ENCODE measurements around the gene ASPG. TPM values are rescaled to one million over a fixed set of nuclear protein-coding genes. Genes with fewer than 3 reads are reported as not detected.

ASPG gene
- total RNA-seq, 1 experiment from 2014 or later, result 0.22 TPM

DNA sequence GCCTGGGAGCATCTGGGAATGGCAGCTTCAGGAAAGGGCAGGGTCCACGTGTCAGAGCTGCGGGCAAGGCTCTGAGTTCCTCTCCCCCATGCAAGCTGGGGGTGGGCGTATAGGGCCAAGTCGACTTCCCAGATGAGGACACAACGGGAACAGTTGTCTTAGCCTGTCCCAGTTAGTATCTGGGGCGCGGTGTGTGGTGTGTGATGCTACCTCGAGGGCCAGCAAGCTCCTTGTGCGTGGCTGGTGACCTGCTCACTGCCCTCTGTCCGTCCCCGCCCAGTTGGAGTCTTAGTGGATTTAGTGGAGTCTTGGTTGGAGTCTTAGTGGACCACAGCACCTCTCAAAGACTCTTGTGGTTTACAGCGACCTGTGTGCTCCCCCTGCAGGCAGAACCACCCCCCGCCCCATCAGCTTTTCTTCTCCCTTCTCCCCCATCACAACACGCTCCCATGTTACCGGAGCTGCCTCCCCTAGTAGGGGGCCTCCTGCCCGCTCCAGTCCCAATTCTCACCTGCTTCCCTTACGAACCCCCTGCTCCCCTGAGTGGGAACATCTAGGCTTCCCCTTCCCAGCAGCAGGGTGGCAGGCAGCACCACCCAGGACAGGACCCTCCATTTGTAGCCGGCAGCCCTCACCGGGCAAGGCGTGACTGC is 8.7 kb downstream of the ASPG start:
- Histone ChIP-seq H3K27me3 (ENCODE audit: low read length) (no peaks in the 10 kb centered on the region), H3F3A (ENCODE audit: low read length, unreplicated experiment) (no peaks in the 10 kb centered on the region), H3K9me3 (ENCODE audit: low read length) (no peaks in the 10 kb centered on the region), H3K4me2 (ENCODE audit: low read length) (peak overlapping the region; percentile 63; the same call in 1 of the 2 replicates), H3K36me3 (ENCODE audit: low read depth, low read length) (no peaks in the 10 kb centered on the region), H3K9me2 (replicated peaks; ENCODE audit: low read length) (no peaks in the 10 kb centered on the region), H3K79me2 (ENCODE audit: low read length) (no peaks in the 10 kb centered on the region), H3K9ac (ENCODE audit: low read length) (no peak overlapping the region), H3K27ac (ENCODE audit: low read length) (no peak overlapping the region), H4K20me1 (ENCODE audit: low read length) (no peaks in the 10 kb centered on the region), H3K4me1 (ENCODE audit: insufficient read depth, low read length) (no peaks in the 10 kb centered on the region), H2AFZ (ENCODE audit: low read length) (0 out of 2 replicates have a peak overlapping the region, but pooled peaks have one; percentile 52), H3K4me3 (ENCODE audit: low read length) (no peak overlapping the region)
- ATAC-seq (no peak), DNase-seq (no peak)
- CTCF ChIA-PET, result interaction anchor here (0.6 to 1.1 kb wide), 2 partner anchors 16 to 47 kb away, joined by 6 to 7 read pairs; no protein-coding TSS in a partner anchor
- TF ChIP-seq EZH2phosphoT487 (IDR thresholded peaks at IDR 0.05; ENCODE audit: borderline replicate concordance, low read length) (no peak), EZH2 (IDR thresholded peaks at IDR 0.05; ENCODE audit: low read length, unreplicated experiment) (no peak)
- TF ChIP-seq, protein P1, sequence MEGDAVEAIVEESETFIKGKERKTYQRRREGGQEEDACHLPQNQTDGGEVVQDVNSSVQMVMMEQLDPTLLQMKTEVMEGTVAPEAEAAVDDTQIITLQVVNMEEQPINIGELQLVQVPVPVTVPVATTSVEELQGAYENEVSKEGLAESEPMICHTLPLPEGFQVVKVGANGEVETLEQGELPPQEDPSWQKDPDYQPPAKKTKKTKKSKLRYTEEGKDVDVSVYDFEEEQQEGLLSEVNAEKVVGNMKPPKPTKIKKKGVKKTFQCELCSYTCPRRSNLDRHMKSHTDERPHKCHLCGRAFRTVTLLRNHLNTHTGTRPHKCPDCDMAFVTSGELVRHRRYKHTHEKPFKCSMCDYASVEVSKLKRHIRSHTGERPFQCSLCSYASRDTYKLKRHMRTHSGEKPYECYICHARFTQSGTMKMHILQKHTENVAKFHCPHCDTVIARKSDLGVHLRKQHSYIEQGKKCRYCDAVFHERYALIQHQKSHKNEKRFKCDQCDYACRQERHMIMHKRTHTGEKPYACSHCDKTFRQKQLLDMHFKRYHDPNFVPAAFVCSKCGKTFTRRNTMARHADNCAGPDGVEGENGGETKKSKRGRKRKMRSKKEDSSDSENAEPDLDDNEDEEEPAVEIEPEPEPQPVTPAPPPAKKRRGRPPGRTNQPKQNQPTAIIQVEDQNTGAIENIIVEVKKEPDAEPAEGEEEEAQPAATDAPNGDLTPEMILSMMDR (conservative IDR thresholded peaks at IDR 0.05; ENCODE audit: low read depth, low read length), result no peak
- intact Hi-C loops (cut with micrococcal nuclease), result loop anchor here (2.0 kb wide), 1 partner anchor 37 kb away; no protein-coding TSS in a partner anchor
- POLR2A ChIA-PET (ENCODE audit: unreplicated experiment), result no interaction called here
- BruUV-seq (replicated peaks), result no TSS peak

DNA sequence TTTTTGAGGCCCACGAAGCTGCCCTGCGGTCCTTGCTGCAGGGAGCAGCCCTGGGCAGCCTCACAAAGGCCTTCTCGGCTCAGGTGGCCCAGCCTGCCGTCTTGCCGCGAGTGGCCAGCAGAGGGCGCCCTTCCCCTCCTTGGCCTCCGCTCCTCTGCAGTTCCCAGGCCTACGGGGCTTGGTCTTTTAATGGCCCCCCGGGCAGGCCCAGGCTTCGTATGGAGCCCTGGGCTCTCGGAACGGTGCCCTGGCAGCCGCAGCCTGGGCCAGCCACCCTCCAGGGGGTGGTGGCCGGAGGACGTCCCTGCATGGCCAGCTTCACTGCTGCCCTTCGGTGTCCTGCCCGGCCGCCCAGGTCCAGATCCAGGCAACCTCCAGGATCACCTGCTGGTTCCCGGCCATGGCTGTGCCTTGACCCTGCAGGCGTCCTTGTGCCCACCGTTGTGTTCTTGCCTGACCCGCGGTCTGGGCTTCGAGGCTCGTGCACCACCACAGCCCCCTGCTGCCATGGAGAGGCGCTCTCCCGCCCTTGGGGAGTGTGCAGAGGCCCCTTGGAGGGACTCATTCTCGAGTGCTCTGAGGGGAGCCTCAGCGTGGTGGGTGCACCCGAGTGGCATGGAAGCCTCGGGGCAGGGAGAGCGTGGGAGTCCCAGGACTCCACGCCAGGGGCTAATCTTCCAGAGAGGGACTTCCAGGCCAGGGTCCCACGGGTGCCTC is 9.4 kb downstream of the ASPG start:
- H3K4me2 ChIP-seq (ENCODE audit: low read length), result peak overlapping the region; percentile 63; the same call in 1 of the 2 replicates
- ATAC-seq, result peak; percentile 85
- 0 out of 2 replicates have a peak overlapping the region, but pooled peaks have one; percentile 52 for H2AFZ ChIP-seq (ENCODE audit: low read length)
- H4K20me1 ChIP-seq (ENCODE audit: low read length), result no peaks in the 10 kb centered on the region
- H3K9me2 ChIP-seq (replicated peaks; ENCODE audit: low read length), result no peaks in the 10 kb centered on the region
- no peaks in the 10 kb centered on the region for H3F3A ChIP-seq (ENCODE audit: low read length, unreplicated experiment)
- H3K4me1 ChIP-seq (ENCODE audit: insufficient read depth, low read length), result no peaks in the 10 kb centered on the region
- ChIA-PET CTCF (interaction anchor here (0.6 to 1.1 kb wide), 2 partner anchors 17 to 48 kb away, joined by 6 to 7 read pairs; no protein-coding TSS in a partner anchor), POLR2A (ENCODE audit: unreplicated experiment) (no interaction called here)
- no peaks in the 10 kb centered on the region for H3K79me2 ChIP-seq (ENCODE audit: low read length)
- TF ChIP-seq EZH2phosphoT487 (IDR thresholded peaks at IDR 0.05; ENCODE audit: borderline replicate concordance, low read length), result no peak
- TF ChIP-seq, protein P1 (conservative IDR thresholded peaks at IDR 0.05; ENCODE audit: low read depth, low read length), result peak; percentile 91
- H3K9me3 ChIP-seq (ENCODE audit: low read length), result no peaks in the 10 kb centered on the region
- no peaks in the 10 kb centered on the region for H3K36me3 ChIP-seq (ENCODE audit: low read depth, low read length)
- peak; percentile 70 for DNase-seq
- no TSS peak for BruUV-seq (replicated peaks)
- H3K9ac ChIP-seq (ENCODE audit: low read length), result no peak overlapping the region
- intact Hi-C loops (cut with micrococcal nuclease), result loop anchor here (2.0 kb wide), 1 partner anchor 36 kb away; no protein-coding TSS in a partner anchor
- no peak overlapping the region for H3K4me3 ChIP-seq (ENCODE audit: low read length)
- no peak overlapping the region for H3K27ac ChIP-seq (ENCODE audit: low read length)
- H3K27me3 ChIP-seq (ENCODE audit: low read length), result no peaks in the 10 kb centered on the region

Measured in PC-3 (cell line).